ENCODE measurements around the gene PPM1A.

- TF ChIP-seq POLR2AphosphoS5 (IDR thresholded peaks at IDR 0.05; ENCODE audit: low read depth, low read length) (no peak), POLR2A (IDR thresholded peaks at IDR 0.05; ENCODE audit: low read depth, low read length) (no peak), TAF1 (IDR thresholded peaks at IDR 0.05; ENCODE audit: borderline replicate concordance, low read depth, low read length) (no peak)
Observed at GRCh38 chr14:60288279-60288678, 39.3 kb downstream of the PPM1A start.
